Measurements from ENCODE around the gene CNTN2. TPM values are rescaled to one million over a fixed set of nuclear protein-coding genes. Genes with fewer than 3 reads are reported as not detected.

The CNTN2 gene
- total and polyA plus RNA-seq, 8 donors, result 0.12 to 2.2 (median 0.58) TPM; not detected in 3

DNA sequence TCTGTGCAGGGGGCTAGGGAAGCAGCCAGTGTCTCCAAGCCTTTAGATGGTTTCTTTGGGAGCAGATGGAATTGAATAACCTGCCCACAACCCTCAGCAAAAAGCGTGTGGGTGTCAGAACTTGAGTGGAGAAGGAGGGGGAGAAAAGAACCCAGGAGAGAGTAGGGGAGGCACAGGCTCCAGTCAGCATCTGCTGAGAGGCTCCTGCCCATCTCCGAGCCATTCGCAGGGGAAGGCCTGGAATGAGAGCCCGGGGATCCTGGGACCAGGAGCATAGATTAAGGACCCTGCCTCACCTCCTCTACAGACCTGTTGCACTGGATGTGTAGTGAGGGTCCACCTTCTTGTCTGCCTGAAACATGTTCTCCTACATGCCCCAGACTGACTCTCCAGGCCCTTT, 25.0 kb downstream of the CNTN2 start:
- TF ChIP-seq POLR2A (IDR thresholded peaks at IDR 0.05) (no peak), EP300 (IDR thresholded peaks at IDR 0.05) (no peak), POLR2AphosphoS5 (IDR thresholded peaks at IDR 0.05) (no peak)
- TF ChIP-seq, protein P1, sequence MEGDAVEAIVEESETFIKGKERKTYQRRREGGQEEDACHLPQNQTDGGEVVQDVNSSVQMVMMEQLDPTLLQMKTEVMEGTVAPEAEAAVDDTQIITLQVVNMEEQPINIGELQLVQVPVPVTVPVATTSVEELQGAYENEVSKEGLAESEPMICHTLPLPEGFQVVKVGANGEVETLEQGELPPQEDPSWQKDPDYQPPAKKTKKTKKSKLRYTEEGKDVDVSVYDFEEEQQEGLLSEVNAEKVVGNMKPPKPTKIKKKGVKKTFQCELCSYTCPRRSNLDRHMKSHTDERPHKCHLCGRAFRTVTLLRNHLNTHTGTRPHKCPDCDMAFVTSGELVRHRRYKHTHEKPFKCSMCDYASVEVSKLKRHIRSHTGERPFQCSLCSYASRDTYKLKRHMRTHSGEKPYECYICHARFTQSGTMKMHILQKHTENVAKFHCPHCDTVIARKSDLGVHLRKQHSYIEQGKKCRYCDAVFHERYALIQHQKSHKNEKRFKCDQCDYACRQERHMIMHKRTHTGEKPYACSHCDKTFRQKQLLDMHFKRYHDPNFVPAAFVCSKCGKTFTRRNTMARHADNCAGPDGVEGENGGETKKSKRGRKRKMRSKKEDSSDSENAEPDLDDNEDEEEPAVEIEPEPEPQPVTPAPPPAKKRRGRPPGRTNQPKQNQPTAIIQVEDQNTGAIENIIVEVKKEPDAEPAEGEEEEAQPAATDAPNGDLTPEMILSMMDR (IDR thresholded peaks at IDR 0.05), result no peak
- 72 to 96% (median 89%) methylated on average over 4 of the region's 4 CpGs for WGBS, 5 donors
- Histone ChIP-seq H3K27ac (no peak overlapping the region), H3K4me1 (no peaks in the 10 kb centered on the region), H3K36me3 (no peaks in the 10 kb centered on the region), H3K4me3 (no peak overlapping the region), H3K27me3 (peaks cover 0 to 10% (median 0%) of the 10 kb centered on the region in 3 donors), H3K9me3 (no peaks in the 10 kb centered on the region)
- intact Hi-C loops (cut with DNase I; ENCODE audit: low total_unique reads), result no loop called here
- DNase-seq, result no peak

DNA sequence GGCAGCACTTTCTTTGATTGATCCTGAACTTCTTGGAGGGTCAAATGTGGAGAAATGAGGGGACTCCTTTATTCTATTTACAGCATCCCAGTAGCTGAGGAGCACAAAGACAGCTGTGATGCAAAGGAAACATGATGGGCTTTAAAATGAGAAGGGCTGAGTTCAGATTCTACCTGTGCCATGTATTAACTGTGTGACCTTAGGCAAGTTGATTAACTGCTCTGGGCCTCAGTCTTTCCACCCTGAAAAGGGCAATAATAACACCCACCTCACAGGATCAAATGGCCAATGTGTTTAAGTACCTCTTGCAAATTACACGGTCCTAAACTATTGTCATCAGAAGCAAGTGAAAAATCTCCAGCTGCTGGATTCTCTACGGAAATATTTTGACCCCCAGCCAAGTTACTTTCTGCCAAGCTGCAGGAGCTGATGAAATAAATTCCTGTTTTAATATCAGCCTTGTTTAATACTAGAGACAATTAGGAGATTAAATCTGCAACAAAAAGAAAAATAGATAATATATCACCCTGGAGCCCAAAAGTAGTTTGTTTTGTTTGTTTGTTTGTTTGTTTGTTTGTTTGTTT, 25.5 kb downstream of the CNTN2 start:
- TF ChIP-seq POLR2AphosphoS5 (IDR thresholded peaks at IDR 0.05), result no peak
- TF ChIP-seq, protein P1 (IDR thresholded peaks at IDR 0.05), result no peak
- no peak for TF ChIP-seq EP300 (IDR thresholded peaks at IDR 0.05)
- TF ChIP-seq POLR2A (IDR thresholded peaks at IDR 0.05), result no peak
- H3K4me1 ChIP-seq, result no peaks in the 10 kb centered on the region
- intact Hi-C loops (cut with DNase I; ENCODE audit: low total_unique reads), result no loop called here
- no peak for DNase-seq
- H3K27ac ChIP-seq, result no peak overlapping the region
- H3K4me3 ChIP-seq, result no peak overlapping the region
- no peaks in the 10 kb centered on the region for H3K9me3 ChIP-seq
- H3K27me3 ChIP-seq, result peaks cover 0 to 10% (median 0%) of the 10 kb centered on the region in 3 donors
- 13 to 43% (median 34%) methylated on average over 2 of the region's 2 CpGs for WGBS, 5 donors
- H3K36me3 ChIP-seq, result no peaks in the 10 kb centered on the region

DNA sequence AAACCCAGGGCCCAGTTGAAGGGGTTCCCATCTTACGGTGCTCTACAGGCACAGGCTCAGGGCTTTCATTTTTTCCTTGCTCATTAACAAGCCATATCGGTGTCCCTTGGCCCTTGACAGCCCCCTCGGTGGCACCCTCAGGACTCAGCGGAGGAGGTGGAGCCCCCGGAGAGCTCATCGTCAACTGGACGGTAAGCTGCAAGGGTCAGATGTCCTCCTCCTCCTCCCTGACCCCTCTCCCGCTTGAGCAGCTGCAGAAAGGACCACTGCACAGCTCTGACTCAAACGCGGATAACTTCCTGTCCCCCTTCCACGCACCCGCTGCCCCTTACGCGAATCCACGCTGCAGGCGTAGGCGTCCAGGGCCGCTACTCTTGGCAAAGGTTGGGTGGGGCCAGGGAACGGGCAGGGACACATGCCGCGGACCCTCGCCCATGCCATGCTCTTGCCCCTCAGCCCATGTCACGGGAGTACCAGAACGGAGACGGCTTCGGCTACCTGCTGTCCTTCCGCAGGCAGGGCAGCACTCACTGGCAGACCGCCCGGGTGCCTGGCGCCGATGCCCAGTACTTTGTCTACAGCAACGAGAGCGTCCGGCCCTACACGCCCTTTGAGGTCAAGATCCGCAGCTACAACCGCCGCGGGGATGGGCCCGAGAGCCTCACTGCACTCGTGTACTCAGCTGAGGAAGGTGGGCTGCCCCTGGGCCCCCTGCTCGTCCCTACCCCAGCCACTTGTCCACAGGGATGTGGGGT, 26.5 kb downstream of the CNTN2 start:
- WGBS, 5 donors, result 80 to 87% (median 82%) methylated on average over 35 to 42 of the region's 42 CpGs
- Histone ChIP-seq H3K4me1 (no peaks in the 10 kb centered on the region), H3K27ac (no peak overlapping the region), H3K27me3 (peaks cover 0 to 10% (median 0%) of the 10 kb centered on the region in 3 donors), H3K9me3 (no peaks in the 10 kb centered on the region), H3K4me3 (no peak overlapping the region), H3K36me3 (no peaks in the 10 kb centered on the region)
- TF ChIP-seq POLR2AphosphoS5 (IDR thresholded peaks at IDR 0.05) (no peak), EP300 (IDR thresholded peaks at IDR 0.05) (no peak), POLR2A (IDR thresholded peaks at IDR 0.05) (no peak)
- TF ChIP-seq, protein P1 (IDR thresholded peaks at IDR 0.05), result no peak
- intact Hi-C loops (cut with DNase I; ENCODE audit: low total_unique reads), result no loop called here
- DNase-seq, result no peak

DNA sequence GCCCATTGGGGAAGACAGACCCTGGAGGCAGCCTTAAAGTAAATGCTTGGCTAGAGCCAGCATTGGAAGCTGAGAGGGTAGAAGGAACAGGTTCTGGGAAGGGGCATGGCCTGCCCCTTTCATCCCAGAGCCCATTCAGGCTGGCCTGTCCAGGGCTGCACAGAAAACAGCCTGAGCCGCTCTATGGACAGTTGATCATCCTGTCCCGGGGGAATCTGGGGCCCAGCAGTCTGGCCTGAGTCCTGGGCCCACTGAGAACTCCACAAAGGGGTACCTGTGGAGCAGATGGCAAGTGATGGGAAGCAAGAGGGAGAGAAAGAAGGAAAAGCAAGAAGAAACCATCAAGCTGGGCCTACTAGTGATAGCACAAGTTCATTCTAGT, 28.0 kb downstream of the CNTN2 start:
- no peak for TF ChIP-seq POLR2AphosphoS5 (IDR thresholded peaks at IDR 0.05)
- no peak for TF ChIP-seq POLR2A (IDR thresholded peaks at IDR 0.05)
- TF ChIP-seq, protein P1 (IDR thresholded peaks at IDR 0.05), result no peak
- no peak for TF ChIP-seq EP300 (IDR thresholded peaks at IDR 0.05)
- no peaks in the 10 kb centered on the region for H3K9me3 ChIP-seq
- no peak overlapping the region for H3K27ac ChIP-seq
- H3K27me3 ChIP-seq, result peaks cover 0 to under 1% (median 0%) of the 10 kb centered on the region in 3 donors
- DNase-seq, result no peak
- H3K4me1 ChIP-seq, result no peaks in the 10 kb centered on the region
- no peak overlapping the region for H3K4me3 ChIP-seq
- WGBS, 5 donors, result 81 to 91% (median 87%) methylated on average over 2 of the region's 2 CpGs
- intact Hi-C loops (cut with DNase I; ENCODE audit: low total_unique reads), result no loop called here
- no peaks in the 10 kb centered on the region for H3K36me3 ChIP-seq
